Pancreas (tissue), 10 donors: ENCODE data around the gene PROX2. TPM values are rescaled to one million over a fixed set of nuclear protein-coding genes. Genes with fewer than 3 reads are reported as not detected.
A peak's percentile ranks its signal among the peaks of the same experiment; 100 is the strongest.

Experiments used
- ATAC-seq, 4 donors: fragments of 200-7000 bp; cut with Tn5 transposase; one replicate each; pipeline versions ENCODE4 v1.8.0 to v1.9.1; 2020; ENCODE audit warnings: mild to moderate bottlenecking in 4 of 4, moderate library complexity in 4 of 4
- DNase-seq, 6 donors: peaks; one replicate each; pipeline ENCODE4 v3.0.0-alpha.2; 2020
- FAIRE-seq: peaks from 2 replicates; lab custom pipeline; 2012; peaks lifted over from hg19 to GRCh38; lab: Jason Lieb, UNC
- H3K27ac ChIP-seq, 4 donors: fragments of 200-600 bp; sonication (generic); 1 replicate in 3 of 4; 2 replicates in 1 of 4; pipeline versions ENCODE4 v1.5.0 to v1.8.0; 2020
- H3K27me3 ChIP-seq, 4 donors: fragments of 200-600 bp; one replicate each; pipeline ENCODE4 v1.8.0; 2021
- H3K36me3 ChIP-seq, 3 donors: fragments of 200-600 bp; sonication (generic) in 1 of 3; one replicate each; pipeline versions ENCODE4 v1.5.0 to v1.8.0; 2020 to 2021
- H3K4me1 ChIP-seq, 3 donors: fragments of 200-600 bp; one replicate each; pipeline ENCODE4 v1.8.0; 2021
- H3K4me3 ChIP-seq, 4 donors: fragments of 200-600 bp; sonication (generic) in 2 of 4; one replicate each; pipeline versions ENCODE4 v1.5.0 to v1.8.0; 2020 to 2021
- H3K9me3 ChIP-seq, 4 donors: fragments of 200-600 bp; one replicate each; pipeline ENCODE4 v1.8.0; 2021
- WGBS, 2 donors: extraction: QIAGEN DNeasy Blood & Tissue Kit; methylation state at CpG; one replicate each; pipeline ENCODE4 v1.1.7; 2013; 5-methylcytosine and 5-hydroxymethylcytosine counted together
- intact Hi-C, 3 donors: fragments of 100-400 bp; cut with DNase I; formaldehyde crosslinking; loops; one replicate each; pipeline versions ENCODE4 v1.11.1 to v1.14.2; 2022
- polyA plus RNA-seq, 2 donors: library from polyadenylated mRNA; stranded (reverse); fragments of 200-250 nt; gene quantifications; one replicate each; pipeline ENCODE4 v1.2.3, GENCODE V29; 2013
- total RNA-seq, 6 donors: library from RNA; stranded (reverse); fragmentation: NEBNext Ultra II Directional in 4 of 6; extraction: Animal tissue kit (Norgen Biotek cat#: 25700) in 4 of 6; gene quantifications; one replicate each; pipeline versions ENCODE4 v1.2.1 to v1.2.4, GENCODE V29; 2021 to 2023
- TF ChIP-seq, protein P1 (sequence below), 4 donors: fragments of 200-600 bp; sonication (generic) in 3 of 4; IDR thresholded peaks; one replicate each; pipeline versions ENCODE4 v1.5.0 to v1.8.0; 2021; ENCODE audit warnings: antibody characterized with exemption in 4 of 4
- donor health status: healthy with polysubstance abuse.
- donor health status: DM: no; HTN: no; CAD: no; lungs with moderate emphysema.
- donor health status: DM: no; HTN: no; CAD: no.
- donor health status: control.
- donor health status: control.
- donor health status: Bipolar disorder and iron deficiency.
- donor health status: DM: yes; HTN: yes; CAD: no.
- donor health status: DM: no; HTN: no; CAD: no.
- donor health status: DM: no; HTN: no; CAD: no.
- donor health status: DM: yes; HTN: yes; CAD: no.

The PROX2 gene, protein sequence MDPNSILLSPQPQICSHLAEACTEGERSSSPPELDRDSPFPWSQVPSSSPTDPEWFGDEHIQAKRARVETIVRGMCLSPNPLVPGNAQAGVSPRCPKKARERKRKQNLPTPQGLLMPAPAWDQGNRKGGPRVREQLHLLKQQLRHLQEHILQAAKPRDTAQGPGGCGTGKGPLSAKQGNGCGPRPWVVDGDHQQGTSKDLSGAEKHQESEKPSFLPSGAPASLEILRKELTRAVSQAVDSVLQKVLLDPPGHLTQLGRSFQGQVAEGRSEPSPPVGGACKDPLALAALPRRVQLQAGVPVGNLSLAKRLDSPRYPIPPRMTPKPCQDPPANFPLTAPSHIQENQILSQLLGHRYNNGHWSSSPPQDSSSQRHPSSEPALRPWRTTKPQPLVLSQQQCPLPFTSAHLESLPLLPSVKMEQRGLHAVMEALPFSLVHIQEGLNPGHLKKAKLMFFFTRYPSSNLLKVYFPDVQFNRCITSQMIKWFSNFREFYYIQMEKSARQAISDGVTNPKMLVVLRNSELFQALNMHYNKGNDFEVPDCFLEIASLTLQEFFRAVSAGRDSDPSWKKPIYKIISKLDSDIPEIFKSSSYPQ
- not detected for total RNA-seq
- polyA plus RNA-seq: not detected

DNA sequence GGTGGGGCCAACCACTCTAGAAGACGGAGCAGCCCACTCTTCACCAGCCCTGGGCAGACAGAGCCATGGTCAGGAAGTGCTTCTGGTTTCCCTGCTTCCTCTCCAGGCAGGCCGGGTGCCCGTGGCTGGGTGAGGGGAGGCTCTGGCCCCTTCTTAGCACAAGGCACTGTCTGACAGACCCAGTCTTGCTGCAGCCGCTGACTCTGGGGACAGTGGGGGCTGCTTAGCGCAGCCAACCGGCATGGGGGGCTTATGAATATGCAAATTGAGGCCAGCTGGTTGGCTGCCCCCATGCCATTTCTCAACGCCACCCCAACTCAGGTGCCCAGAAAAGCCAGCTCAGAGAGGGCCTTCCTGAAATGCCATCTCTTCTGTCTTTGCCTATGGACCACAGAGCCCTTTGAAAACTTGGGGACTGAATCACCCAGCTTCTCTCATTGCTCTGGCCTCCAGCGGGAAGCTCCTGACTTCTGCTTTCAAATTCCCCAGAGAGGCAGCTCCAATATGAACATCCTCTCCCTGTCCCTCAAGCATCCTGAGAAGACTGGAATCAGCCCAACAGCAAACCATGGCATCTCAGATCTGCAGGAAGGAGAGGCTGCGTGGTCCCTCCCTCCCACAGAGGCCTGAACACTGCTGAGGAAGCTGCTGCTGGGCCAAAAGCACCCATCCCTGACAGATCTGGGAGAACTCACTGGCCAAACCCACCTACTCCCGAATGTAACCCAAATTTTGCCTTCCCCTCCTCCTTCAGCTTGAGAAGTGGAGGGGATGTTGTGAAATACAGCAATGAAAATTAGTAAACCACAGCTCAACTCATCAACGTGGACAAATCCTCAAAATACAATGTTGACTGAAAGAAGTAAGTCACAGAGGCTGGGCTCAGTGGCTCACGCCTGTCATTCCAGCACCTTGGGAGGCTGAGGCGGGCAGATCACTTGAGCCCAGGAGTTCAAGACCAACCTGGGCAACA lies at the start of gene PROX2:
Gene PROX2, minus strand, starts transcription at position 205 of the 973 bp plus-strand sequence. CDS start 12,311 bp downstream, outside the sequence.
- 55 to 61% methylated on average over 13 of the region's 13 CpGs for WGBS, 2 donors
- ATAC-seq: no peak
- H3K27me3 ChIP-seq: no peaks in the 10 kb centered on the region
- intact Hi-C loops: no loop called here
- DNase-seq: no peak
- no peak within 1 kb of the TSS for H3K27ac ChIP-seq
- H3K36me3 ChIP-seq: no peaks in the 10 kb centered on the region
- peaks cover 0 to 4% (median 4%) of the 10 kb centered on the region in 3 donors for H3K4me1 ChIP-seq
- FAIRE-seq: no peak
- TF ChIP-seq, protein P1, sequence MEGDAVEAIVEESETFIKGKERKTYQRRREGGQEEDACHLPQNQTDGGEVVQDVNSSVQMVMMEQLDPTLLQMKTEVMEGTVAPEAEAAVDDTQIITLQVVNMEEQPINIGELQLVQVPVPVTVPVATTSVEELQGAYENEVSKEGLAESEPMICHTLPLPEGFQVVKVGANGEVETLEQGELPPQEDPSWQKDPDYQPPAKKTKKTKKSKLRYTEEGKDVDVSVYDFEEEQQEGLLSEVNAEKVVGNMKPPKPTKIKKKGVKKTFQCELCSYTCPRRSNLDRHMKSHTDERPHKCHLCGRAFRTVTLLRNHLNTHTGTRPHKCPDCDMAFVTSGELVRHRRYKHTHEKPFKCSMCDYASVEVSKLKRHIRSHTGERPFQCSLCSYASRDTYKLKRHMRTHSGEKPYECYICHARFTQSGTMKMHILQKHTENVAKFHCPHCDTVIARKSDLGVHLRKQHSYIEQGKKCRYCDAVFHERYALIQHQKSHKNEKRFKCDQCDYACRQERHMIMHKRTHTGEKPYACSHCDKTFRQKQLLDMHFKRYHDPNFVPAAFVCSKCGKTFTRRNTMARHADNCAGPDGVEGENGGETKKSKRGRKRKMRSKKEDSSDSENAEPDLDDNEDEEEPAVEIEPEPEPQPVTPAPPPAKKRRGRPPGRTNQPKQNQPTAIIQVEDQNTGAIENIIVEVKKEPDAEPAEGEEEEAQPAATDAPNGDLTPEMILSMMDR (IDR thresholded peaks at IDR 0.05): no peak
- no peak within 1 kb of the TSS for H3K4me3 ChIP-seq
- no peaks in the 10 kb centered on the region for H3K9me3 ChIP-seq

GRCh38 chr14:74924061-74924460 lies 48.1 kb upstream of the PROX2 start:
- intact Hi-C loops: no loop called here
- ATAC-seq (no peak), FAIRE-seq (no peak), DNase-seq (no peak)
- Histone ChIP-seq H3K27me3 (no peaks in the 10 kb centered on the region), H3K4me3 (no peak overlapping the region), H3K9me3 (no peaks in the 10 kb centered on the region), H3K36me3 (no peaks in the 10 kb centered on the region), H3K4me1 (no peaks in the 10 kb centered on the region), H3K27ac (no peak overlapping the region)
- TF ChIP-seq, protein P1 (IDR thresholded peaks at IDR 0.05): no peak
- 73 to 79% methylated on average over 11 of the region's 11 CpGs for WGBS, 2 donors

GRCh38 chr14:74922752-74923401 lies 46.9 kb upstream of the PROX2 start, which contains the start of gene RPS6KL1:
TSS of gene RPS6KL1 (minus strand) at chr14:74923260. CDS start at chr14:74921541, 1,719 bp downstream.
- Histone ChIP-seq H3K9me3 (no peaks in the 10 kb centered on the region), H3K27ac (no peak within 1 kb of the TSS), H3K4me1 (no peaks in the 10 kb centered on the region), H3K36me3 (no peaks in the 10 kb centered on the region), H3K4me3 (peak within 1 kb of the TSS; percentile 38 to 91 (median 72)), H3K27me3 (no peaks in the 10 kb centered on the region)
- 2 to 3% methylated on average over 47 to 51 of the region's 51 CpGs for WGBS, 2 donors
- no peak for FAIRE-seq
- TF ChIP-seq, protein P1 (IDR thresholded peaks at IDR 0.05): no peak
- DNase-seq: peak; percentile 80 to 94 (median 86)
- intact Hi-C loops: no loop called here
- ATAC-seq: peak; percentile 99 to 100 (median 100)

DNA sequence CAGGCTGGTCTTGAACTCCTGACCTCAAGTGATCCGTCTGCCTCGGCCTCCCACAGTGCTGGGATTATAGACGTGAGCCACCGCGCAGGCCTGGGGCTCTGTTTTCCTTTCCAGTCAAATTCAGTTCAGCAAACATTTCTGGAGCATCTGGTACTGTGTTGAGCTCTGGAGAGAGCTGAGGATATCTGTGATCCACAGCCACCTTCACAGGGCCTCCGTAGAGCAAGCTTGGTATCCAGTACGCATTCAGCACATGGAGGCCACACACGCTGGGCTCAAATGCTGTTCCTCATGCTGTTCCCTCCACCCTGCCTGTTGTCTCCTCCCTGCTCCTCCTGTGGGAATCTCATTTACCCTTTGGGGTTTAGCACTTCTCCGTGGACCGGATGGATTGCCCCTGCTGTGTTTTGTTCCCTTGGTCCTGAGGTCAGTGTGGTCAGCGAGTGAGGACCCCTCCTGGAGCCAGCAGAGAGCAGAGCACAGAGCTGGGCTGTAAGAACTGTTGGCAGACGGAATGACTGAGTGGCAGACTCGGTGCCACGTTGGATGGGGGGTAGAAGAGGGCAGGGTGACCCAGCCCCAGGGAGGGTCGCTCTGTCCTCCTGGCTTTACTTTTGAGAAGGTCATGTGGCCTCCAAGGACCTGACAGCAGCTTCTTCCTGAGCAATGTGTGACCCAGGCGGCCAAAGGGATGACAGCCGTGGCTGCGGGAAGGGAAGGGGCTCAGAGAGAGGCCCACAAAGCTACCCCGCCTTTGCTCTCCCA lies 46.2 kb upstream of the PROX2 start:
- 60 to 67% methylated on average over 19 of the region's 19 CpGs for WGBS, 2 donors
- DNase-seq (peak in 1 of 6 donors; percentile 8), ATAC-seq (no peak), FAIRE-seq (no peak)
- H3K9me3 ChIP-seq: no peaks in the 10 kb centered on the region
- peak overlapping the region; percentile 38 to 91 (median 72) for H3K4me3 ChIP-seq
- intact Hi-C loops: no loop called here
- H3K27ac ChIP-seq: no peak overlapping the region
- TF ChIP-seq, protein P1 (IDR thresholded peaks at IDR 0.05): no peak
- H3K4me1 ChIP-seq: no peaks in the 10 kb centered on the region
- no peaks in the 10 kb centered on the region for H3K36me3 ChIP-seq
- H3K27me3 ChIP-seq: no peaks in the 10 kb centered on the region
